Activated CD8-positive, alpha-beta T cell treated with anti-CD3 and anti-CD28 coated beads, Interleukin-2, amount 10 ng/mL, durations not matched to agents 7 days and 5 days (primary cell): ENCODE data around the gene AK5. TPM values are rescaled to one million over a fixed set of nuclear protein-coding genes. Genes with fewer than 3 reads are reported as not detected.

Experiments used
- ATAC-seq: fragments of 150-1000 bp; cut with Tn5 transposase; one replicate; pipeline ENCODE4 v1.10.0; 2021; ENCODE audit warnings: moderate library complexity
- CTCF ChIA-PET: fragments of 350-600 bp; sonication (Branson Sonifier 250); formaldehyde crosslinking; loops from one replicate; lab custom pipeline; 2021; ENCODE audit warnings: antibody characterized with exemption; lab: Charles Lee
- POLR2A ChIA-PET: fragments of 350-600 bp; sonication (Branson Sonifier 250); formaldehyde crosslinking; loops from one replicate; lab custom pipeline; 2021; ENCODE audit warnings: antibody characterized with exemption; lab: Charles Lee
- DNase-seq: peaks from one replicate; pipeline ENCODE4 v3.0.0-alpha.2; 2020
- H3K27ac Mint-ChIP-seq: one replicate; pipeline ENCODE4 v1.8.0; 2021; ENCODE audit warnings: mild to moderate bottlenecking, mixed read lengths
- H3K27me3 Mint-ChIP-seq: one replicate; pipeline ENCODE4 v1.8.0; 2021; ENCODE audit warnings: low read depth, mixed read lengths
- H3K36me3 Mint-ChIP-seq: one replicate; pipeline ENCODE4 v1.8.0; 2021; ENCODE audit warnings: low read depth, mixed read lengths
- H3K4me1 Mint-ChIP-seq: one replicate; pipeline ENCODE4 v1.8.0; 2021; ENCODE audit warnings: low read depth, mixed read lengths
- H3K4me3 Mint-ChIP-seq: one replicate; pipeline ENCODE4 v1.8.0; 2021; ENCODE audit warnings: mild to moderate bottlenecking, mixed read lengths
- H3K9me3 Mint-ChIP-seq: one replicate; pipeline ENCODE4 v1.8.0; 2022; ENCODE audit warnings: mixed read lengths; ENCODE audit not compliant: insufficient read depth
- total RNA-seq, 2 experiments: library from RNA; stranded (reverse); gene quantifications; one replicate each; pipeline ENCODE4 v1.2.3, GENCODE V29; 2021

Gene AK5
- total RNA-seq, 2 experiments from 2014 or later = 0.73 to 1.2 TPM

DNA sequence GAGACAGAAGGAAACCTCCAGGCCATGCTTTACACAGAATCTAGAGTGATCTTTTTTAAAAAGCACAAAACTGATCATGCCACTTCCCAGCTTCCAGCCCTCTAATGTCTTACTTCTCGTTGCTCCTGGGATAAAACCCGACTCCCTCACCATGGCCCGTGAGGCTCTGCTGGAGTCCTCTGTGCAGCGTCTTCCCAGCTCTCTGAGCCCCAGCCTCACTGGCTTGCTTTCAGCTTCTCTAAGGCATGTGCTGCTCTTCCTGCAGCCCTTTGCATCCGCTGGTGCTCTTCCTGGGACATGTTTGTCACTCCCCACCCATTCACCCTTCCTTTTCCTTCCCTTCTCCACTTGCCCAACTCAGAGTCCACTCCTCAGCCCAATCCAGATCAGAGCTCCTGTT lies 184.1 kb downstream of the AK5 start:
- CTCF ChIA-PET = interaction anchor here (0.7 to 1.3 kb wide), 2 partner anchors 12 to 175 kb away, joined by 3 to 4 read pairs; no protein-coding TSS in a partner anchor
- ATAC-seq = no peak
- no peak overlapping the region for H3K4me3 Mint-ChIP-seq
- H3K27ac Mint-ChIP-seq = no peak overlapping the region
- H3K4me1 Mint-ChIP-seq = no peaks in the 10 kb centered on the region
- POLR2A ChIA-PET = no interaction called here
- DNase-seq = no peak
- H3K36me3 Mint-ChIP-seq = no peaks in the 10 kb centered on the region
- H3K9me3 Mint-ChIP-seq = no peaks in the 10 kb centered on the region
- H3K27me3 Mint-ChIP-seq = no peaks in the 10 kb centered on the region

- ChIA-PET POLR2A (no interaction called here), CTCF (interaction anchor here (1.2 kb wide), 1 partner anchor 66 kb away, joined by 4 read pairs; no protein-coding TSS in a partner anchor)
- Mint-ChIP-seq H3K36me3 (no peaks in the 10 kb centered on the region), H3K27me3 (no peaks in the 10 kb centered on the region), H3K4me1 (no peaks in the 10 kb centered on the region), H3K27ac (no peak overlapping the region), H3K4me3 (no peak overlapping the region), H3K9me3 (no peaks in the 10 kb centered on the region)
- no peak for ATAC-seq
- DNase-seq = no peak
These were observed 185.3 kb downstream of the AK5 start for GRCh38 chr1:77467021-77467595.

DNA sequence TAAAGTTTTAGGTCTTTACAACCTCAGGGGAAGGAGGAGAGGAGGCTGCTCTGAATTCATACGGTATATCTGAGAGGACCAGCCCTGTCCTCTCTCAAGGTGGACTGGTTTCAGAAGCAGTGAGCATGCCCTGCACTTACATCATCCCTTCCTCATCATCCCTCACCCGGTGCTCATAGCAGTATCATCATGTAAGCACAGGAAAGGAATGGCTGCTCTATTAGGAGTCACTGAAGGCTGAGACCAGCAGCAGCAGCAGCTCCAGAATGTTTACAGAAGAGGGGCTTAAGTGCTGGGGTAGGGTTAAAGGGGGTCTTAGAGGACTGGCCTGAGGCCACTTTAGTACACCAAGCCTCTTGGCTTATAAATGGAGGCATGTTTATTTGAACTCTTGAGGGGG lies 185.9 kb downstream of the AK5 start:
- Mint-ChIP-seq H3K27me3 (no peaks in the 10 kb centered on the region), H3K36me3 (no peaks in the 10 kb centered on the region), H3K27ac (no peak overlapping the region), H3K4me1 (no peaks in the 10 kb centered on the region), H3K4me3 (no peak overlapping the region), H3K9me3 (no peaks in the 10 kb centered on the region)
- no peak for DNase-seq
- no peak for ATAC-seq
- CTCF ChIA-PET = interaction anchor here (1.2 kb wide), 1 partner anchor 66 kb away, joined by 4 read pairs; no protein-coding TSS in a partner anchor
- POLR2A ChIA-PET = no interaction called here

DNA sequence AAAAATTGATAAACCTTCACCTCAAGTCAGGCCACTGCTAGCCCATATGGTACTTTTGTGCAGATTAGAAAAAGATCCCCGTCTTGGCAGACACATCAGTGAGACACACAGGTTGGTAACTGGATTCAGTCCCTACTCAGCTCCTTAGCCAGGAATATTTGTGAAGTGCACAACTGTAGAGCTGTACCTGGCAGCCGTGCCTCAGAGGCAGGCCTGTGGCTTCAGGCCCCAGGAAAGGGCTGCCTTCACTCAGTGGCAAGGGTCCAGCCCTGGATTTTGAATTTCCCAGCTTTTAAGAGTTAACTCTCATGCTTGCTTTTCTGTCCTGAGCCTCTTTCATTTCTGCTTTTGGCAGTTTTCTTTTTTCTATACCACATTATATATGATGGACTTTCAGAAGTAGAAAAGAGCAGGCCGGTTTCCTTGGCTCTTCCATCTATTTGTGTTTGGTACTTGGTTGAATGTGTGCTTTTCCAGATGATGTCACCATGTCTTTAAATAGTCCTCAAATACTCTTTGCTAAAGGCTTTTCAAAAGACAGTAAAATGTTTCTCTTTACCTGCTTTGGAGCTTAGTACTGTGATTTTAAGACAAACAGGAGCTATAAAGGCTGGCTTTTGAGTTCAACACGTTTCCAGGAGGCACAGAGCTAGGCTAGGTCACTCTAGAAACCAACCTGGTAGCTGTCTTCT lies 186.6 kb downstream of the AK5 start:
- H3K4me3 Mint-ChIP-seq = no peak overlapping the region
- no peaks in the 10 kb centered on the region for H3K4me1 Mint-ChIP-seq
- CTCF ChIA-PET = interaction anchor here (1.2 kb wide), 1 partner anchor 65 kb away, joined by 4 read pairs; no protein-coding TSS in a partner anchor
- H3K27me3 Mint-ChIP-seq = no peaks in the 10 kb centered on the region
- no peaks in the 10 kb centered on the region for H3K36me3 Mint-ChIP-seq
- H3K27ac Mint-ChIP-seq = no peak overlapping the region
- DNase-seq = no peak
- no peak for ATAC-seq
- POLR2A ChIA-PET = no interaction called here
- no peaks in the 10 kb centered on the region for H3K9me3 Mint-ChIP-seq

DNA sequence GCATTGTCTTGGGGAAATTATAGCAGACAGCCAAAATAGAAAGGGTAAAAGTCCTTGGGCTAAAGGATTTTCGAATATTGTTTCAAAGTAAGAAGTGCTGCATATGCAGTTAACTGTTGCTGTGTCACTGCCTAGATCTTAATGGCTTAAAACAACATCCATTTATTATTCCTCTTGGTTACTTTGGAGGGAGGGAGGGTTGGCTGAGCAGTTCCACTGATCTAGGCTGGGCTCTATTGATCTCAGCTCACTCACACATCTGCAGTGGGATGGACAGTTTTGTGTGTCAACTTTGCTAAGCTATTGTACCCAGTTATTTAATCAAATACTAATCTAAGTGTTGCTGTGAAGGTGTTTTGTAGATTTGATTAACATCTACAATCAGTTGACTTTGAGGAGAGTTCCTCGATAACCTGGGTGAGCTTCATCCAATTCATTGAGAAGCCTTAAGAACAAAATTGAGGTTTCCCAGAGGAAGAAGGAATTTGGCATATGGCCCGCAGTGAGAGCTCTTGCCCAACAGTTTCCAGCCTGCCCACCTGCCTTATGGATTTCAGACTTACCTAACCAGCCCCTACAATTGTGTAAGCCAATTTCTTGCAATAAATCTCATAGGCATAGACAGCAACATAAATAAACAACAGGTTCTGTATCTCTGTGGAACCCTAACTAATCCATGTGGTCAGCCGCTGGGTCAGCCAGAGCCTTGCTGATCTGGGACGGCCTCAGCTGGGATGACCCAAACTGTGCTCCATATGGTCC lies 187.3 kb downstream of the AK5 start:
- no peak overlapping the region for H3K27ac Mint-ChIP-seq
- POLR2A ChIA-PET = no interaction called here
- CTCF ChIA-PET = interaction anchor here (1.1 kb wide), 1 partner anchor 645 kb away, joined by 5 read pairs; no protein-coding TSS in a partner anchor
- H3K4me1 Mint-ChIP-seq = no peaks in the 10 kb centered on the region
- no peaks in the 10 kb centered on the region for H3K27me3 Mint-ChIP-seq
- ATAC-seq (no peak), DNase-seq (no peak)
- no peaks in the 10 kb centered on the region for H3K36me3 Mint-ChIP-seq
- no peaks in the 10 kb centered on the region for H3K9me3 Mint-ChIP-seq
- H3K4me3 Mint-ChIP-seq = no peak overlapping the region

- no peak overlapping the region for H3K27ac Mint-ChIP-seq
- POLR2A ChIA-PET = no interaction called here
These were observed 189.9 kb downstream of the AK5 start for GRCh38 chr1:77471691-77472090.

DNA sequence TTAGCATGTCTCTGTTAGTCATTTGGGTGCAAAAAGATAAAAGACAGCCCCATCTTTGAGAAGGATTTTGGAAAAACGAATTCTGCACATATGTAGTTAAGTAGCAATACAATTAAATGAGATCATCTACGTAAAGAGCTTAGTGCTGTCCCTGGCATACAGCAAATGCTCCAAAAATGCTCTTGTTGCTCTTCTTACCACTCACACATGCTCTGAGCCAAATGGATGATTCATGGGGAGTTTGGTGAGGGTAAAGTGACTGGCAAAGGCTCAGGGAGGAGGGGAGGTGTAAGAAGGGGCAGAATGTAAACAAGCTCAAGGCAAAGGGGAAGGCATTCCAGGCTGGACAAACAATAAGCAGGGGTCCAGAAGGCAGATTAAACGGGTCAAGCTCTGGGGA lies 191.9 kb downstream of the AK5 start:
- ATAC-seq (no peak), DNase-seq (no peak)
- H3K27ac Mint-ChIP-seq = no peak overlapping the region
- H3K36me3 Mint-ChIP-seq = no peaks in the 10 kb centered on the region
- ChIA-PET POLR2A (interaction anchor here (0.5 kb wide), 1 partner anchor 1189 kb away, joined by 3 read pairs; no protein-coding TSS in a partner anchor), CTCF (interaction anchor here (1.1 to 1.2 kb wide), 2 partner anchors 12 to 19 kb away, joined by 3 read pairs; no protein-coding TSS in a partner anchor)
- H3K27me3 Mint-ChIP-seq = no peaks in the 10 kb centered on the region
- H3K4me1 Mint-ChIP-seq = no peaks in the 10 kb centered on the region
- H3K4me3 Mint-ChIP-seq = no peak overlapping the region
- no peaks in the 10 kb centered on the region for H3K9me3 Mint-ChIP-seq

More at GRCh38 chr1:77471691-77472090, 189.9 kb downstream of the AK5 start:
- no peaks in the 10 kb centered on the region for H3K4me1 Mint-ChIP-seq
- CTCF ChIA-PET = no interaction called here
- ATAC-seq = no peak
- no peak for DNase-seq
- H3K27me3 Mint-ChIP-seq = no peaks in the 10 kb centered on the region
- H3K36me3 Mint-ChIP-seq = no peaks in the 10 kb centered on the region
- H3K4me3 Mint-ChIP-seq = no peak overlapping the region
- H3K9me3 Mint-ChIP-seq = no peaks in the 10 kb centered on the region

DNA sequence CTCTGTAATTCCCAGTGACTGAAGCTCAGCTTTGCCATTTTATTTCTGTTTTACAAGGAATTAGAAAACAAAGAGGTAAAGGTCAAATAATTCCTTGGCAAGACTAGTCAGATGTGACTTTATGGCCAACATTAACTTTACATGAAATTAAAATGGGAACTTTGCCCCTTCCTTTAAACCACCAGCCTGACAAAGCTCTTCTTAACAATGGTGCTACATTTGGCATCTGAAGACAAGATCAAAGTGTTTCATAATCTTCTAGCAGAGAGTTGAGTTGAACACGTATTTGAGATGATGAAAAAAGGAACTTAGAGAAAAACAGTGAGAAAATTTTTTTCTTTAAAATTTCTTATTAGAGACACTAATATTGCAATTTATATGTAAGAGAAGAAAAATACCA lies 193.8 kb downstream of the AK5 start:
- Mint-ChIP-seq H3K9me3 (no peaks in the 10 kb centered on the region), H3K27ac (no peak overlapping the region), H3K4me3 (no peak overlapping the region), H3K36me3 (no peaks in the 10 kb centered on the region), H3K4me1 (no peaks in the 10 kb centered on the region), H3K27me3 (no peaks in the 10 kb centered on the region)
- DNase-seq (no peak), ATAC-seq (no peak)
- ChIA-PET POLR2A (no interaction called here), CTCF (no interaction called here)

DNA sequence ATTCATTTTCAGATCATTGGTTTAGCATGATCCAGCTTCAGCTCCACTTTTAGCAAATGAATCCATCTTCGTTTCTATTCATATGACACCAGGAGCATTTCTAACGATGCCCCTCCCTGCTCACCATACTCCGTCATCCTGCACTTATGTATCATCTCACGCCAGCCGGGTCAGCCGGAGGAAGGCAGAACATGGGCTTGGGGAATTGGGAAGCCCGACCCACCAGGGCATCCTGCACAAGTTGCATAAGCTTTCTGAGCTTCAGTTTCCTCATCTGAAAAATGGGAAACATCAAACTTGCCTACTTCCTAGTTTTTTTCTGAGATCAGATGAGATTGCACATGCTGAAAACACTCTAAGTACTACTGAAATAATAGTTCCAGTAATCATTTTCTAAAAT lies 194.7 kb downstream of the AK5 start:
- Mint-ChIP-seq H3K4me3 (no peak overlapping the region), H3K27ac (no peak overlapping the region), H3K9me3 (no peaks in the 10 kb centered on the region), H3K36me3 (no peaks in the 10 kb centered on the region), H3K4me1 (no peaks in the 10 kb centered on the region), H3K27me3 (no peaks in the 10 kb centered on the region)
- ChIA-PET POLR2A (no interaction called here), CTCF (no interaction called here)
- ATAC-seq = no peak
- DNase-seq = no peak

GRCh38 chr1:77484334-77484733 lies 202.5 kb downstream of the AK5 start:
- POLR2A ChIA-PET = no interaction called here
- no peak for ATAC-seq
- Mint-ChIP-seq H3K36me3 (no peaks in the 10 kb centered on the region), H3K9me3 (no peaks in the 10 kb centered on the region), H3K4me1 (no peaks in the 10 kb centered on the region), H3K4me3 (no peak overlapping the region), H3K27me3 (no peaks in the 10 kb centered on the region), H3K27ac (no peak overlapping the region)
- DNase-seq = no peak
- CTCF ChIA-PET = no interaction called here

- CTCF ChIA-PET = interaction anchor here (1.1 kb wide), 1 partner anchor 11 kb away, joined by 3 read pairs; no protein-coding TSS in a partner anchor
- no peak for ATAC-seq
- Mint-ChIP-seq H3K4me1 (no peaks in the 10 kb centered on the region), H3K9me3 (no peaks in the 10 kb centered on the region), H3K27me3 (no peaks in the 10 kb centered on the region), H3K36me3 (no peaks in the 10 kb centered on the region), H3K4me3 (no peak overlapping the region), H3K27ac (no peak overlapping the region)
- POLR2A ChIA-PET = interaction anchor here (0.6 kb wide), 1 partner anchor 1760 kb away, joined by 3 read pairs; no protein-coding TSS in a partner anchor
- DNase-seq = no peak
These were observed 203.1 kb downstream of the AK5 start for GRCh38 chr1:77484926-77485325.

DNA sequence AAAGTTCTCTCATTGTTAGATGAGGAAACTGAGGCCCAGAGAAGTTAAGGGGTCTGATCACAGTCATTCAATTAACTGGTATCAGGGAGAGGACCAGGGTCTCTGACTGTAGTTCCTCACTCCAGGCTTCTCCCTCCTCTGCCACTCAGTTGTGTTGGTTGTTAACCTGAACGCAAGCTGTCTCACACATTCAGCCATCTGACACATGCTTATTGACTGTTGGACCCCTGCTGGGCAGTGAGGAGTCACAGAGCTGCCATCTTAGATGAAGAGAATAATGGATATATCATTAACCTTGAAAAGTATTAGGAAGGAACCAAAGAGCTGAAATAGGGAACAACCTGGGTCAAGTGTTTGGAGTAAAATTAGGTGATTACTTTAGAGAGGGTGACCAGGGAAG lies 205.8 kb downstream of the AK5 start:
- no peak overlapping the region for H3K27ac Mint-ChIP-seq
- DNase-seq (no peak), ATAC-seq (no peak)
- no peaks in the 10 kb centered on the region for H3K36me3 Mint-ChIP-seq
- H3K4me3 Mint-ChIP-seq = no peak overlapping the region
- ChIA-PET POLR2A (no interaction called here), CTCF (no interaction called here)
- no peaks in the 10 kb centered on the region for H3K27me3 Mint-ChIP-seq
- no peaks in the 10 kb centered on the region for H3K4me1 Mint-ChIP-seq
- no peaks in the 10 kb centered on the region for H3K9me3 Mint-ChIP-seq
